Body of pancreas (tissue), 4 donors: ENCODE data around the gene CFAP77. TPM values are rescaled to one million over a fixed set of nuclear protein-coding genes. Genes with fewer than 3 reads are reported as not detected.

Source experiments
- ATAC-seq: fragments of 150-250 bp; one replicate; pipeline ENCODE4 v1.9.1; 2016
- DNase-seq, 4 donors: peaks; one replicate each; pipeline ENCODE4 v3.0.0-alpha.2; 2019
- H3K27ac ChIP-seq, 4 donors: fragments of 200-600 bp; sonication (generic); 1 replicate in 3 of 4; 2 replicates in 1 of 4; pipeline versions ENCODE4 v1.5.1 to v1.6.1; 2016 to 2019; ENCODE audit warnings: mild to moderate bottlenecking in 1 of 4, mixed read lengths in 1 of 4, moderate library complexity in 1 of 4
- H3K27me3 ChIP-seq, 2 donors: fragments of 200-600 bp; sonication (generic); one replicate each; pipeline ENCODE4 v1.6.0; 2016; ENCODE audit warnings: mild to moderate bottlenecking in 1 of 2
- H3K36me3 ChIP-seq, 2 donors: fragments of 200-600 bp; sonication (generic); replicated peaks in 1 of 2; 2 replicates each; pipeline ENCODE4 v1.5.1; 2016; ENCODE audit warnings: low read depth in 2 of 2; ENCODE audit not compliant: insufficient read depth in 1 of 2
- H3K4me1 ChIP-seq: fragments of 200-600 bp; sonication (generic); one replicate; pipeline ENCODE4 v1.6.0; 2016
- H3K4me3 ChIP-seq, 2 donors: fragments of 200-600 bp; sonication (generic); 1 replicate in 1 of 2; 2 replicates in 1 of 2; pipeline ENCODE4 v1.5.1; 2016 to 2019
- H3K9me3 ChIP-seq, 3 donors: fragments of 200-600 bp; sonication (generic); 1 replicate in 2 of 3; 2 replicates in 1 of 3; pipeline ENCODE4 v1.5.1; 2016
- CTCF ChIP-seq, 7 experiments: fragments of 450-650 bp in 4 of 7; fragments of 200-600 bp in 3 of 7; sonication (generic) in 3 of 7; IDR thresholded peaks; one replicate each; pipeline ENCODE4 v1.5.1; 2016 to 2019; ENCODE audit warnings: antibody characterized with exemption in 7 of 7
- POLR2A ChIP-seq, 3 donors: fragments of 450-650 bp; IDR thresholded peaks; one replicate each; pipeline ENCODE4 v1.6.1; 2016; ENCODE audit warnings: antibody characterized with exemption in 3 of 3, mild to moderate bottlenecking in 2 of 3
- WGBS, 2 donors: methylation state at CpG; one replicate each; pipeline ENCODE4 v1.1.5; 2017; 5-methylcytosine and 5-hydroxymethylcytosine counted together
- intact Hi-C: fragments of 100-400 bp; cut with DNase I; formaldehyde crosslinking; loops from one replicate; pipeline ENCODE4 v1.15.1; 2023
- total RNA-seq, 2 donors: library from RNA; depleted of rRNA; stranded (reverse); fragments of >200 nt; gene quantifications; one replicate each; pipeline ENCODE4 v1.1.0, GENCODE V29; 2016

The CFAP77 gene
- total RNA-seq, 2 donors from 2014 or later = not detected

DNA sequence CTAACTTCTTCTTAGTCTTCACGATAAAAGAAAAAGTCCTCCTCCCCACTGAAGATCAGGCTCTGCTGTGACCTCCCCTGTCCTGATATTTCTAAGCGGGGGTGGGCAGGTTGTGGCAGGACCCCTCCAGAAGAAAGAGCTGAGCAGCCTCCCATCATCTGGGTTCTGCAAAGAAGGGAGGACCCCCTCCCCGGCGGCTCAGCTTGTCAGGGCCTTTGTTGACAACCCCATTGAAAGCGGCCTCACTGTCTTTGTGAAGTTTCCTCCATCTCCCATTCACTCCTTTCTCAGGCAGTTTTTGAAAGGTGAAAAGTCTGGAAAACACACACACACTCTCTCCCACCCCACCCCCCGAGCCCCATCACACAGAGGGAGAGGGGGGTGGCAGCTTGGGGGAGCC, 146.2 kb downstream of the CFAP77 start:
- 50 to 51% methylated on average over 6 of the region's 6 CpGs for WGBS, 2 donors
- no peak for DNase-seq
- intact Hi-C loops = no loop called here

DNA sequence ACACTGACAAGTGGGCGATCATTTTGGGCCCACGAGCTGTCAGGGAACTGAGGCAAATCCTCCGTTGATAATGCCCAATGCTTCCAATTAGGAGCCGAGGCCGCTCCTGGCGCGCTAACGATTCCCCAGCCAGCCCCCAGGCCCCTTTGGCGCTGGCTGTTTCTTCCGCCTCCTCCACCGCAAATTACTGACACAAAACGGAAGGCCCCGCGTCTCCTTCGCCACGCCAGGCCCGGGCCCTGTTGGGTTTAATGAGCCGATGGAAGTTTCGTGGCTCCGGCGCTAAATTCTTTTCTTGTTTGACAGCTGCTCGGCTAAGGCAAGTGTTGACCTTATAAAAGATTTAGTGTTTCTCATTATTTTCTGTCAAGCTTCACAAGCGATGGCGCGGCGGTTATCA, 146.7 kb downstream of the CFAP77 start:
- H3K4me3 ChIP-seq = no peak overlapping the region
- WGBS, 2 donors = 62 to 84% methylated on average over 24 to 26 of the region's 26 CpGs
- DNase-seq (no peak), ATAC-seq (no peak)
- H3K27ac ChIP-seq = no peak overlapping the region
- no peaks in the 10 kb centered on the region for H3K9me3 ChIP-seq
- intact Hi-C loops = no loop called here
- TF ChIP-seq POLR2A (IDR thresholded peaks at IDR 0.05) (no peak), CTCF (IDR thresholded peaks at IDR 0.05) (no peak)
- no peaks in the 10 kb centered on the region for H3K4me1 ChIP-seq
- no peaks in the 10 kb centered on the region for H3K36me3 ChIP-seq
- H3K27me3 ChIP-seq = no peaks in the 10 kb centered on the region

More for the DNA sequence above, 146.2 kb downstream of the CFAP77 start:
- Histone ChIP-seq H3K36me3 (no peaks in the 10 kb centered on the region), H3K9me3 (no peaks in the 10 kb centered on the region), H3K4me1 (no peaks in the 10 kb centered on the region), H3K4me3 (no peak overlapping the region), H3K27ac (no peak overlapping the region), H3K27me3 (no peaks in the 10 kb centered on the region)
- no peak for TF ChIP-seq CTCF (IDR thresholded peaks at IDR 0.05)
- TF ChIP-seq POLR2A (IDR thresholded peaks at IDR 0.05) = no peak
- no peak for ATAC-seq

DNA sequence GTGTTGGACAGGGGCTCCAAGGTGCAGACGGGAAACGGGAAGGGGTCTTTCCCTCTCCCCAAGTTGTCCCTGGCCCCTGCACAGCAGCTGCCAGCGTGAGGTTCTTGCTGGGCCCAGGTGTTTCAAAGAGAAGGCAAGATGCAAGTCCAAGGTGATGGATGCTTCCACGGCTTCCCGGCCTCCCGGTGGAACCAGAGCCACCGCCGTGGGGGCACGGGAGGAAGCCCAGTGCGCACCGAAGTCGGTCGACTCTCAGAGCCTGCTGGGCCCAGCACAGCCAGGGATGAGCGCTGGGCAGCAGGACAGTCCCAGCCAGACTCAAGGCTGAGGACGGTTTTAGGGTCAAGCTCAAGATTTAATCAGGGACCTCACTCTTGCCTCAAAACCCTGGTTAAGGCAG, 147.1 kb downstream of the CFAP77 start:
- intact Hi-C loops = no loop called here
- ATAC-seq (no peak), DNase-seq (no peak)
- H3K4me1 ChIP-seq = no peaks in the 10 kb centered on the region
- no peaks in the 10 kb centered on the region for H3K36me3 ChIP-seq
- H3K27me3 ChIP-seq = no peaks in the 10 kb centered on the region
- no peak overlapping the region for H3K27ac ChIP-seq
- WGBS, 2 donors = 80 to 82% methylated on average over 7 to 15 of the region's 15 CpGs
- H3K9me3 ChIP-seq = no peaks in the 10 kb centered on the region
- no peak overlapping the region for H3K4me3 ChIP-seq
- TF ChIP-seq POLR2A (IDR thresholded peaks at IDR 0.05) (no peak), CTCF (IDR thresholded peaks at IDR 0.05) (no peak)

GRCh38 chr9:132559711-132560110, 149.7 kb downstream of the CFAP77 start:
- no peak for TF ChIP-seq CTCF (IDR thresholded peaks at IDR 0.05)
- no peak for TF ChIP-seq POLR2A (IDR thresholded peaks at IDR 0.05)
- H3K9me3 ChIP-seq = no peaks in the 10 kb centered on the region
- ATAC-seq = no peak
- no peaks in the 10 kb centered on the region for H3K36me3 ChIP-seq
- intact Hi-C loops = no loop called here
- H3K4me1 ChIP-seq = no peaks in the 10 kb centered on the region
- H3K27me3 ChIP-seq = no peaks in the 10 kb centered on the region
- WGBS, 2 donors = 87 to 89% methylated on average over 2 of the region's 2 CpGs
- no peak for DNase-seq
- H3K27ac ChIP-seq = no peak overlapping the region
- H3K4me3 ChIP-seq = no peak overlapping the region

GRCh38 chr9:132560616-132561202, 150.7 kb downstream of the CFAP77 start:
- no peak overlapping the region for H3K4me3 ChIP-seq
- no peaks in the 10 kb centered on the region for H3K36me3 ChIP-seq
- TF ChIP-seq POLR2A (IDR thresholded peaks at IDR 0.05) (no peak), CTCF (IDR thresholded peaks at IDR 0.05) (no peak)
- peak; percentile 21 for ATAC-seq
- H3K27ac ChIP-seq = no peak overlapping the region
- no peaks in the 10 kb centered on the region for H3K4me1 ChIP-seq
- H3K27me3 ChIP-seq = no peaks in the 10 kb centered on the region
- peak in 1 of 4 donors; percentile 8 for DNase-seq
- H3K9me3 ChIP-seq = no peaks in the 10 kb centered on the region
- intact Hi-C loops = no loop called here
- 39 to 46% methylated on average over 13 to 14 of the region's 14 CpGs for WGBS, 2 donors
